Measurements from ENCODE around the gene AGAP2.
"Not testable (repeated sequence)": the region's sequence is repeated elsewhere in the genome, so short reads cannot be mapped to it uniquely, and the experiment has no call there.

AGAP2 gene

DNA sequence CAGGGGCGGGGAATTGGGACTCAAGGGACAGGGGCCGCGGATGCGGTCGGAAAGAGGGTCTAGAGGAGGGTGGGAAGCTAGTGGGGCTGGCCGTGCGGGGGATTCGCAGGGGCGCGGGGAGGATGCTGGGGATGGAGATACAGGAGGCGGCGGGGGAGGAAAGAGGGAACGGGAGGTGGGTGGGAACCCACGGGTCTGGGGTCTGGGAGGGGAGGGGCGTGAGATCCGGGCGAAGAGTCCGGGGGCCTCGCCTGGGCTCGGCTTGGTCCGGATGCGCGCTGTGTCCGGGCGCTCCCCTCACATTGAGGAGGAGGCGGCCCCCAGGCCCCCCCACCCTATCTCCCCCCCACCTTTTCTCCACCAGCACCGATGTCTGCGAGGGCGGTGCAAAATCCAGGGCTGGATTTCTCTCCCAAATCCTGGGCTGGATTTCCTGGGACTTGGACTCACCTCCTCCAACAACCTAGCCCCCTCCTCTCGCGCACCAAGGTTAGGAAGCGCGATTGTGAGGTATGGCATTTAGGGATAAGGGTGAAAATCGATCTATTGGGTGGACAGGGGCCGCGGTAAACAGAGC is at the start of gene AGAP2:
TSS of gene AGAP2 (minus strand) at position 82 of the 577 bp plus-strand sequence. CDS start 496 bp downstream, outside the sequence.
- no peak for DNase-seq

DNA sequence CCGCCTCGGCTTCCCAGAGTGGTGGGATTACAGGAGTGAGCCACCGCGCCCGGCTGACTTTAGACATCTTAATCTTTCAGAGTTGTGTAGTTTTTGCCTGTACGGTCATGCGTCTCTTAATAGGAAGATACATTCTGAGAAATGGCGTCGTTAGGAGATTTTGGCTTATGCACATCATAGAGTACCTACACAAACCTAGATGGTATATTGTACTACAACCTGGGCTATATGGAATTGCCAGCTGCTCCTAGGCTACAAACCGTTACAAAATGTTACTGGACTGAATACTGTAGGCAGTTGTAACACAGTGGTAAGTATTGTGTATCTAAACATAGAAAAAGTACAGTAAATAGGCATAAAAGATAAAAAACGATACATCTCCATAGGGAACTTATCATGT is 45.3 kb upstream of the AGAP2 start:
- DNase-seq: no peak

DNA sequence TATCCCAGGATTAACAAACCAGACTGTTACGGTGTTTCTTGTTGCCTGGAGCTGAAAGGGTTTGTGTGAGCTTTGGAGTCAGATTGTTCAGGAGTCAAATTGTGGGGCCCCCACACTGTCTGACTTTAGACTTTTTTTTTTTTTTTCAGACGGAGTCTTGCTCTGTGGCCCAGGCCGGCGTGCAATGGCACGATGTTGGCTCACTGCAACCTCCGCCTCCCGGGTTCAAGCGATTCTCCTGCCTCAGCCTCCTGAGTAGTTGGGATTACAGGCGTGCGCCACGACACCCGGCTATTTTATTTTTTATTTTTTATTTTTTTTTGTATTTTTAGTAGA is 44.9 kb upstream of the AGAP2 start:
- DNase-seq: no peak

DNA sequence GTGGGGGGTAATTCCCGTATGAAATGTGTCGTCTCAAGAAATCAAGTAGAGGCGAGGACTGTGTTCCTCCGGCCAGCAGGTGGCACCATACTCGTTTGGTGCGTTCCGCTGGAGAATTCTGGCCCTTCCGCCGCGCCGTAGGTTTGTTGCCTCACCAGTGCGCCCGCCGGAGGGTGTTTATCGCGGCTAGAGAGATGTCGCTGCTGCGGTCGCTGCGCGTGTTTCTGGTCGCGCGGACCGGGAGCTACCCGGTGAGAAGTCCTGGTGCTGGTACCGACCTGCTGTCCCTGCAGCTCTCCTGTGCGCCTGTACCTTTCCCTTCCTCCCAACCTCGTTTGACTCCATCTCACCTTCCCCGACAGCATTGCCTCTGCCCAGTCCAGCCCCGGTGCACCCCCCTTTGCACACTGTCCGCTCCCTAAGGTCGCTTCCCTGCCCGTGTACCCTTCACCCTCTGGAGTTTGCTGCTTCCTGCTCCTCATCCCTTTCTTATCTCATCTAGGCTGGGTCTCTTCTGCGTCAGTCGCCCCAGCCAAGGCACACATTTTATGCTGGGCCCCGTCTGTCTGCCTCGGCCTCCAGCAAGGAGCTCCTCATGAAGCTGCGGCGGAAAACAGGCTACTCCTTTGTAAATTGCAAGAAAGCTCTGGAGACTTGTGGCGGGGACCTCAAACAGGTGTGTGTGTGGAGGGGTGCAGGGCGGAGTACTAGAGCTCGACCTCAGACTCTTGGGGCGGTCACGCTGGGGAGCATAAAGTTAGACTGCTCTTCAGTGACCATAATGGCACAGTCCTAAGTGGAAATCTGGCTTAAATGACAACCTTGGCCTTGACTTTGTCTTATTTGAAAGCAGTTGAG is 44.3 kb upstream of the AGAP2 start, which contains the start of gene TSFM:
TSS of gene TSFM (plus strand) at position 180 of the 858 bp plus-strand sequence. CDS start at position 195, 15 bp downstream.
- DNase-seq: peak; percentile 97

DNA sequence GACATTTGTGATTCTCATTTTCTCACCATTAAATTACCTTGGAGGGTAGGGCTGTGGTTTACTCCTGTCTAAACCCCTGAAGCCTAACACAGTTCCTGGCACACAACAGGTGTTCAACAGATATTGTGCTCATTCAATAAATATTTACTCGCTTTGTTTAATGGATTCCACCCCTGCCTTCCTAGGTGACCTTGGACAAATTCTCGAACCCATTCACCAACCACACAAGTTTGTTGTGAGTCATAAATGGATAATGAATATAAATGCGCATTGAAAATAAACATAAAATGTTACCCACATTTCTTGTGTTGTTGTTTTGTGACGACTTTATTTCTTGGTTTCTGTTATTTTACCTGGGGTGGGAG is 43.7 kb upstream of the AGAP2 start:
- no peak for DNase-seq

DNA sequence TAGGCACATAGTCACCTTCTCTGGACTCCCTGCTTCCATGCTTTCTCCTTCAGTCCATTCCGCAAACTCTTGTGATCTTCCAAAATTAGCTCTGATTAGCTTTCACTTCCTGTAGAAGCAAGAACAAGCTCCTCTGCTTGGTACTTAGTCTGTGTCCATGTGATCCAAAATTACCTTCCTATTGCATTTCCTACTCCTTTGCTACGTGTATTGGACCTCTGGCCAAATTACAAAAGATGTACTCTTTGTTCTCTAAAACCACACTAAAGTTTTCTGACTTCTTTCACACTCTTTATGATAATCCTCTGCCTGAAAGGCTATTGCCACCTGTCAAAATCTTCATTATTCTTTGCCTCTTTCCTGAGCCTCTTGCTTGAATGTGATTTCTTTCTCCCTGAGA is 43.3 kb upstream of the AGAP2 start:
- DNase-seq: no peak

DNA sequence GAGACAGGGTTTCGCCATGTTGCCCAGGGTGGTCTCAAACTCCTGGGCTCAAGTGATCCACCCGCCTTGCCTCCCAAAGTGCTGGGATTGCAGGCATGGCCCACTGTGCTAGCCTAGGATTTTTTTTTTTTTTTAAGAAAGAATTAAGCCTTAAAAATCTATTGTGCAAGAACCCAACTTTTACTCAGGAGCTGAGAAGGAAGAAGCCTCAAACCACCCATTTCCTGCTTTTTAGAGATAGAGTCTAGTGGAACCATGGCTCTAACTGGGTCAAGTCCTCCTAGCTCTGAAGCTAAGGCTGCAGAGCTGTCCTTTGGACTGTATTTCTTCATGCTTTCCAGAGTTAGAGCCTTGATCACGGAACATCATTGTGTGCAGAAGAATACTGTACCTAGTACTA is 42.7 kb upstream of the AGAP2 start:
- DNase-seq: peak; percentile 38

DNA sequence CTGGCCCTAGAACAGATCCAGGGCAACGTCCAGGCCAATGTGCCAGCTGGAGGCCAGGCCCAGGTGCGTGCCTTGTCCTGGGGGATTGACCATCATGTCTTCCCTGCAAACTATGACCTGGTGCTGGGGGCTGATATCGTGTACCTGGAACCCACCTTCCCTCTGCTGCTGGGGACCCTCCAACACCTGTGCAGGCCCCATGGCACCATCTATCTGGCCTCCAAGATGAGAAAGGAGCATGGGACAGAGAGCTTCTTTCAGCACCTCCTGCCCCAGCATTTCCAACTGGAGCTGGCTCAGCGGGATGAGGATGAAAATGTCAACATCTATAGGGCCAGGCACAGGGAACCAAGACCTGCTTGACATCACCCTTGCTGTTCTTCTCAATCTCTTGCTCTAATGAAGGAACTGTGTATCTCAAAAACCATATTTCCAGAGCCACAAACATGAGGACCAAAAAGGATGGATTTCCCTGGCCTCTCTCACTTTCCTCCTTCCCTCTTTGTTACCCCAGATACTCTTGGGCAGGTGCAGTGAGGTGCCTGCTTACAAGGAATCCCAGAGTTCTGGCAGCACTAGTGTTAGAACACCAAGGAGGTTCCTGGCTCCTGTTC is 41.8 kb upstream of the AGAP2 start:
- DNase-seq: no peak

DNA sequence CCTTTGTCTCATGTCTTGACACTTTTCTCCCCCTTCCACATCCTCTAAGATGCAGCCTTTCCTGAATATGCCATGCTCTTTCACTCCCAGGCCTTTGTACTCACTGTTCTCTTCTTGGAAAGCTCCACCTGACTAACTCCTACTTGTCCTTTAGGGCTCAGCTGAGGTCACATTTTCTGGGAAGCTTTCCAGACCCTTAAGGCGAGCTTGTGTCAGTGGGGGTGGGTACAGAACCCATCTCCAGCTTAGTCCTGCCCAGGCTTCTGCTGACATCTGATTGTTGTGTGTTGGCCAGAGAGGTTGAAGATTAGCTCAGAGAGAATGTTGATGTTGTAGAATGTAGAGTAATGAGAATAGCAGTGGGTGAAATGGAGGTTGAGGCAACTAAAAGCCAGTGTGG is 41.2 kb upstream of the AGAP2 start:
- DNase-seq: no peak

DNA sequence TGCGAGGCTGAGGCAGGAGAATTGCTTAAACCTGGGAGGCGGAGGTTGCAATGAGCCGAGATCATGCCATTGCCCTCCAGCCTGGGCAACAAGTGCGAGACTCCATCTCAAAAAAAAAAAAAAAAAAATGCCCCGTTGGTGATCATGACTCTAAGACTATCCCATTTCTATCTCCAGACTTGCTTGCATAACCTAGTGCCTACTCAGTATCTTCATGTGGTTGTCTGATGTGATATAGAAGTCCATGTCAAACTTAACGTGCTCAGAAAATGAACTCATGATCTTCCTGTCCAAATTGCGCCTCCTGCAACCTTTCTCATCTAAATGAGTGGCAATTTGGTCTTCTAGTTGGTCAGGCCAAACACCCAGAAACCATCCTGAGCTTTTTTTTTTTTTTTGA is 39.4 kb upstream of the AGAP2 start:
- DNase-seq: no peak

DNA sequence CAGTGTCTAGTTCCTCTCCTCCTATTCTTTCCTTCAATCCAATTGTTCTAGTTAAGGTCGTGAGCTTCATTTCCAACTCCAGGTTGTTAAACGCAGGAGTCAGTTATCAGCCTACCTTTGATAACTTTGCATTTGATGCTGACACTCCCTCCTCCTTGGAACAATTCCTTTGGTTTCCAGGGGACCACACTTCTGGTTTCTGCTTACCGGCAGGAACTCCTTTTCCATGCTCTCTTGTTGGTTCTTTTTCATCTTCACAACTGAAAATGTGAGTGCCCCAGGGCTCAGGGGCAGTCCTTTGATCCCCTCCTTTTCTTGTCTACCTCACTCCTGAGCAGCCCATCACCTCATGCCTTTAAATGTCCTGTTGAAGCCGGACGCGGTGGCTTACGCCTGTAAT is 38.8 kb upstream of the AGAP2 start:
- no peak for DNase-seq

DNA sequence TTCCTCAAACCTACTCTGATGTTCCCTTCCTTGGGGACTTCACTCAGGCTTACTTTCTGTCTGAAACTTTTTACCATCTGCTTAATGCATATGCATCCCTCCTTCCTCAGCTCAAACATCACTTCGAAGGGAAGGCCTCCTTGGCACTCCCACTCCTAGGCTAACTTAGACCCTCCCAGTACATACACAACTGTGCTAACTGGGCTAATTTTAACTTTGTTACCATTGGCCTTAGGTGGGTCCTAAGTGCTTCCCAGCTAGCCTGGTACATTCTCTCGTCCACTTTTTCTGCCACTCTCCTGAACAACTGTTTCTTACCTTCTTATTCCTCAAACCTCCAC is 37.7 kb upstream of the AGAP2 start:
- no peak for DNase-seq

DNA sequence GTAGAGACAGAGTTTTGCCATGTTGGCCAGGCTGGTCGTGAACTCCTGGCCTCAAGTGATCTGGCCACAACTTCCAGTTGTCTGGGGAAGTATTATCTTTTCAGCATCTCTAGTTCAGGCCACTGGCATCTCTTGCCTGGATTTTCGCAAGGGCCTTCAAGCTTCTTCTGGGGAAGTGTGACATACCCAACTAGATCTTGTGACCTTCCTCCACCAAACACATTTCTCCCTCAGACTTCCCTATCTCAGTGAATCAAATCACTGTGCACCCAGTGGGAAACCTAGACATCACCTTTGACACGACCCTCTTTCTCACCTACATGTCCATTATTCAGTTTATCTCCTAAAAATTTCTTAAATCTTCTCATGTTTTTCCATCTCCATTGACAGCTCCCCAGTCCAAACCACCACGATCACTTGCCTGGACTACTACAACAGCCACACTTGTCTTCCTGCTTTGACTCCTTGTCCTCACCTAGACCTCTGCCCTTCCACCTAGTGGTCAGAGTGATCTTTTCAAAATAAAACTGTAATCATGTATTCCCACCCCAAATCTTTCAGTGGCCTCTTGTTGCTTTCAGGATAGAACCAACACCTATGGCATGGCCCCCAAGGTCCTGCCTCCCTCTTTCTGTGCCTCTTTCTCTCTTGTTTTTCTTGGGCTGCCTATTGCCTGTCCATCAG is 37.2 kb upstream of the AGAP2 start:
- DNase-seq: no peak

DNA sequence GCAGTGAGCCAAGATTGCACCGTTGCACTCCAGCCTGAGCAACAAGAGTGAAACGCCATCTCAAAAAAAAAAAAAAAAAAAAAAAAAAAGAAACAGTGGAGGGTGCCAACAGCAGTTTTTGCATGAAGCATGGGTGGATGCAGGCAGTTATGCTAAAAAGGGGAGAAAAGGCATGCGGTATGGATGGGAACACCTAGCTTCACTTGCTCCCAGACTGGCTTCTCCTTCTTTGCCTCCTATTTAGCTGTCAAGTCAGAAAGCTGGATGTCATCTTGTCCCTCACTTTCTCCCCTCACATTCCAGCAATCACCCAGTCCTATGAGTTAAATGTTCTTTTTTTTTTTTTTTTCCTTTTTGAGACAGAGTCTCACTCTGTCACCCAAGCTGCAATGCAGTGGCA is 36.5 kb upstream of the AGAP2 start:
- DNase-seq: no peak

DNA sequence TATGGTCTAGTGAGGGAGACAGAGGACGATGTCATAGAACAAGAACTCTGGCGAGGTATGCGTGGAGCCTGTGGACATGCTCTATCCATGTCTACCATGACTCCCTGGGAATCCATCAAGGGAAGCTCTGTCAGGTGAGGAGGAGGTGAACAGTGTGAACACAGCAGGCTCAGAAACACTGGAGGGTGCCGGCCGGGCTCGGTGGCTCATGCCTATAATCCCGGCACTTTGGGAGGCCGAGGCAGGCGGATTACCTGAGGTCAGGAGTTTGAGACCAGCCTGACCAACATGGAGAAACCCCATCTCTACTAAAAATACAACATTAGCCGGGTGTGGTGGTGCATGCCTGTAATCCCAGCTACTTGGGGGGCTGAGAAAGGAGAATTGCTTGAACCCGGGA is 36.1 kb upstream of the AGAP2 start:
- DNase-seq: not testable (repeated sequence)

DNA sequence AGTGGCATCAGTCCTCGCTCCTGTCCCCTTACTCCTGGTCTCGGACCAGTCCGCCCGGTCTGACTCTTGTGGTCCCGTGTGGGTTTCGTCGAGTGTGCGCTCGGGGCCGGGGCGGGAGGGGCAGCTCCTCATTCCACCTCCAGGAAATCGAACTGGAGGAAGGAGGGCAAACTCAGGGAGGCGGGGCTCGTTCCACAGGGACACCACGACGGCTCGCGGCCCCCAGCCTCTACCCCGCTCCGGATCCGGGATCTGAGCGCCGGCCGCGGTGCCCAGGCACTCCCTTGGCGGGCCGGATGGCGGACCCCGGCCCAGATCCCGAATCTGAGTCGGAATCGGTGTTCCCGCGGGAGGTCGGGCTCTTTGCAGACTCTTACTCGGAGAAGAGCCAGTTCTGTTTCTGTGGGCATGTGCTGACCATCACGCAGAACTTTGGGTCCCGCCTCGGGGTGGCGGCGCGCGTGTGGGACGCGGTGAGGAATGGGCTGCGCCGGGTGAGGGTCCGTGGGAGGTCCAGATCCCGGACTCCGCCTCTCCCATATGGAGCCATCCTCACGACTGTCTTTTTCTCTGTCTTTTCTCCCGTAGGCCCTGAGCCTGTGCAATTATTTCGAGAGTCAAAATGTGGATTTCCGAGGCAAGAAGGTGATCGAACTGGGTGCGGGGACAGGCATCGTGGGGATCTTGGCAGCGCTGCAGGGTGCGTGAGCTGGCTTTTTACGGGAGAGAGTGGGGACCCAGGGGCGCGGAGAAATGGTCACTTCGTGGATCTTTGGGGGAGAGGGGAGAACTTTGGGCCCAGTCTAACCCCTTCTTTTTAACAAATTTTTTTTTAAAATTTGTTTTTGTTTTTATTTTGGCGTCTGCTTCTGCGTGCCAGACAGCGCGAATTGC is 34.1 kb upstream of the AGAP2 start, which contains the start of gene EEF1AKMT3:
TSS of gene EEF1AKMT3 (plus strand) at position 186 of the 894 bp plus-strand sequence. CDS start at position 297, 111 bp downstream.
- no peak for DNase-seq

DNA sequence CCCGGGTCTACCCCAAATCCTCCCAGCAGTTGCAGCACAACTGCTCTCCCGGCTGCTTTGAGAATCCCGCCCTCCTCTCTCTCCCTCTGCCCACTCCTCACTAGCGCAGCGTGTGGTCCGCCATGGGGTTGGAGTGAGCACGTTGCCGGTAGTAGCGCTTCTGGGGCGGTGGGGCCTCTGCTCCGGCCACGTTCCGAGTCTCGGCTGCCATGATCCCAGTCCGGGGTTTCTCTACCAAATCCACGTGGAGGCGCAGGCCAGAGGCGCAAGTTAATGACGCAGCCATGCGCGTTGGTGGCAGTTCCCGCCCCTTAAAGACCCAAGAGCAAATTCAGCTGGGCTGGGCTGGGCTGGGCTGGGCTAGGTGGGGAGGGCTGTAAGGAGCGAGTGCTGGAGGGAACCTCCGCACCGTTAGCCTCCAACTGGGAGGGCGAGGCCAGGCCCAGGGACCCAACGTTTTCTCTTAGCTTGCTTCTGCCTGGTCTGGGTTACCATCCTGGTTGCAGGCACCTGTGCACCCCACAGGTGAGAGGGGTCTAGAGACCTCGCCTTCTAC is 33.4 kb upstream of the AGAP2 start, which contains the start of gene METTL1:
TSS of gene METTL1 (minus strand) at position 233 of the 556 bp plus-strand sequence. CDS start at position 211, 22 bp downstream.
- DNase-seq: peak; percentile 92

DNA sequence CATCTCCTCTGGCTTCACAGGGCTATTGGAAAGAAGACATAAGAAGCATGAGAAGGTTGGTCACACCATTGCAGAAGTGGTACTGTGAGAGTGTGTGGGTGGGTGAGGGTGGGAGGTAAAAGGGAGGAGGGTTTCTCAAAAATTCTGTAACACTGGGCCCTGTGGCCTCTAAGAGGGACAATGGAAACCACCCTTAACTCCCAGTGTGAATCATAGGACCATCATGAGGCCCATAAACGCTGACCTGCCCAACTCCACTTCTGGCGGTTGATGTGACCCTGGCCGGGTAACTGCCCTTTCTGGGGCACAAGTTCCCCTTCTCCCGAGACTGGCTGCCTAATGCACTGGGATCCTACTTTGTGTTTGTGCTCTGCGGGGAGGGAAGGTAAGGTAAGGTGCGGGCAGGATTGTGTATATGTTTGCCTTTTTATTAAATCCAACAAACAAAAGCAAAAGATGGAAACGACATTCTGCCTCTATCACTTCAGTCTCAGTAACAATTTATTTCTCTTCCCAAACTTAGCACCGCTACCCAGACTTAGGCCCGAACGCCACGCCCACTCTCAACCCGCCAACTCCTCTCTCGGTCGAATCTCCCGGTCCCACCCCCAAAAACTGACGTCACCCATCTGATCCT is 32.8 kb upstream of the AGAP2 start:
- DNase-seq: peak; percentile 85

DNA sequence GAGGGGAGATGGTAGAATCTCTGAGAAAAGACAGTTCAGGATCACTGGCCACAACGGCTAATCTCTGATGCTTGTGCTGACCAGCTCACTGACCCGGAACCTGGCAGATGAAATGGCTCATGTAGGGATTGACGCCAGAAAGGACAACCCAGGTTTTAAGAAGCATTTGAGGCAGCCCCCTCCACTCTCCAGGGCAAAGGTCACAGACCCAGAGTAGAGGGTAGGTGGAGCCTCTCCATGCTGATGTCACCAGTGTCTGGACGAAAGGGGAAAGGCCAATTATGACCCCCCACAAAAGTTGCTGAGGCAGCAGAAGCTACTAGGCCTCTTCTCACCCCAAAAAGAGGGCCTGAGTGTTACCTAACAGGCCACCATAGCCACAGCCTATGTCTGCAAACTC is 32.2 kb upstream of the AGAP2 start:
- DNase-seq: no peak

DNA sequence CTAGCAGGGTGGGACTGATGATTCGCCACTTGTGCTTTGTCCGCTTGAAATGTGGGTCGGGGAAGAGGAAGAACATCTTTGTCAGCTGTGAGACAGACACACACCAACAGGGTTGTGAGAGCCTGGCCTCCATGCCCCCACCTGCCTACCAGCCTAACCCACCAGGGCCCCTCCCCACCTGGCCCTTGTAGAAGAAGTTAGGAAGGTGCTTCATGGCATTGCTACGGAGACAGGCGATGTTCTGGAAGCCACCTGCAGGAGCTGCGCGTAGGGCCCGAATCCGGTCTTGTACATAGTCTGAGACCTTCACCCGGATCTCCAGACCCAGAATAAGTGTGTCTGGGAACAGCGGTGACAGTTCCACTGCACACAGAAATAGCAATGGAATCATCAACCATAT is 31.1 kb upstream of the AGAP2 start:
- no peak for DNase-seq

DNA sequence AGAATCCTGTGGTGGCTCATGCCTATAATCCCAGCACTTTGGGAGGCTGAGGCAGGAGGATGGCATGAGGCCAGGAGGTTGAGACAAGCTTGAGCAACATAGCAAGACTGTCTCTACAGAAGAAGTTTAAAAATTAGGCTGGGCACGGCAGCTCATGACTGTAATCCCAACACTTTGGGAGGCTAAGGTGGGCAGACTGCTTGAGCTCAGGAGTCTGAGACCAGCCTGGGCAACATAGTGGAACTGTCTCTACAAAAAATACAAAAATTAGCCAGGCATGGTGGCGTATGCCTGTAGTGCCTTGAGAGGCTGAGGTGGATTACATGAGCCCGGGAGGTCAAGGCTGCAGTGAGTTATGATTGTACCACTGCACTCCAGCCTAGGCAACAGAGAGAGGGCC is 29.3 kb upstream of the AGAP2 start:
- no peak for DNase-seq

DNA sequence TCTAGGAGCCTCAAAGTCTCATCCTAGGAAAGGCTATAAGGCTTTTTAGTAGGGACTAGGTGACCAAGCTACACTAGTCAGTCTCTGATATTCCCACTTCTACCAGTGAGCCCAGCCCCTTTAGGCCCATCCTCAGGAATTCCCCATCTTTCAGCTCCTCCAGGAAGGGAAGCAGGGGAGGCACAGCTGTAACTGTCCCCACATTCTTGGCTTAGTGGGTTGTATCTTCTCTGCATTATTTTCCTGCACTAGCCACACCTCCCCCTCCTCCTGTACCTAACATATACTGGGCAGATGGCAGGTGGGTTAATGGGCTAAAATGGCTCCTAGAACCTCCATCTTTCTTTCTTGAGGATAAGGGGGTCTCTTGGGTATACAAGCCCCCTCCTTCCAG is 28.8 kb upstream of the AGAP2 start:
- no peak for DNase-seq

Data from CD4-positive, alpha-beta T cell treated with Interleukin-21 for 1 hour (primary cell).